ENCODE measurements around the gene AKT2. TPM values are rescaled to one million over a fixed set of nuclear protein-coding genes. Genes with fewer than 3 reads are reported as not detected.
A peak's percentile ranks its signal among the peaks of the same experiment; 100 is the strongest.
"Not testable (repeated sequence)": the region's sequence is repeated elsewhere in the genome, so short reads cannot be mapped to it uniquely, and the experiment has no call there.

Gene AKT2
- 100 to 1,000 TPM; 137 to 139 TPM for total RNA-seq

DNA sequence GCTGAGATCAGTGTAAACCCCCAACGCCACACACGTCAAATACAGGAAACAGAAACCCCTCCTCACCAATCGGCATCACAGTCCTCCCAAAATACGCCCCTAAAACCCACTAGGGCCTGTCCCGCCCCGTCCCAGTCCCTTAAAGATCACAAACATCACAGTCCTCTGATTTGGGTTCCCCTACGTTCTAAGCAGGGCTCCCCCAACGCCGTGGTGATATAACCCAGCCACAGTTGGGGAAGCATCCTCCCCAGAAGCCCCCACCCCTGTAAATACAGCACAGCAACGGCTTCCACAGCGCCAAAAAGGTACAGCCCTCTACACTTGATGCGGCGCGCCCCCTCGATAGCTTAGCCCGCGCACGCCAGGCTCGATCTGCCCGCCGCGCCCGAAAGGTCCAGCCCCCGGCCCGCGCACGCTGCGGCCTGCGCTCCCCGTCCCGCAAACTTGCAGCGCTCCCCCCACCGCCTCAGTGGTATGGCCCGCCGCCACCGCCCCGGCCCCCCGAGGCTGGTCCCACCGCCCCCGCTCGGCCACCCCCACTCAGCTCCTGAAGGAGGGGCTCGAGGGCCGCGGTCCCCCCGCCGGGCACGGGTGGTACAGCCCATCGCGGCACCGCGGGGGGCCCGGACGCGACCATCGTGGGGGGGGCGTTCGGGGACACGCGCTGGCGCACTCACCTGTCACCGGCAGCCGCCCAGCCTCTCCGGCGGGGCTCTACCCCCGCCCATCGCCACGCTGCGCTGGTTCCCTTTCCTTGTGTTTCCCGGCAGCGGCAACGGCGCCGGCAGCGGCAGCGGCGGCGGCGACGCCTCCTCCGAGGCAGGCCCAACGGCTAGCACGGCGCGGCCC, at the start of gene AKT2:
TSS of gene AKT2 (minus strand) at position 845 of the 852 bp plus-strand sequence. CDS start 20,078 bp downstream, outside the sequence.
- DNase-seq (peak; percentile 77), ATAC-seq (peak; percentile 63)
- Mint-ChIP-seq H3K9me3 (ENCODE audit: insufficient read depth) (no peaks in the 10 kb centered on the region), H3K36me3 (ENCODE audit: low read depth) (peaks cover 6% of the 10 kb centered on the region), H3K4me3 (peak within 1 kb of the TSS; percentile 89), H3K4me1 (ENCODE audit: low read depth) (peaks cover 52% of the 10 kb centered on the region), H3K27me3 (ENCODE audit: low read depth) (no peaks in the 10 kb centered on the region), H3K27ac (peak within 1 kb of the TSS; percentile 99)
- POLR2A ChIA-PET = interaction anchor here (0.5 to 1.5 kb wide), 4 partner anchors 9 to 723 kb away, joined by 3 to 4 read pairs (median 4); no protein-coding TSS in a partner anchor
- CTCF ChIA-PET = interaction anchor here (1.0 to 1.4 kb wide), 2 partner anchors 21 to 94 kb away, joined by 3 to 7 read pairs; no protein-coding TSS in a partner anchor

DNA sequence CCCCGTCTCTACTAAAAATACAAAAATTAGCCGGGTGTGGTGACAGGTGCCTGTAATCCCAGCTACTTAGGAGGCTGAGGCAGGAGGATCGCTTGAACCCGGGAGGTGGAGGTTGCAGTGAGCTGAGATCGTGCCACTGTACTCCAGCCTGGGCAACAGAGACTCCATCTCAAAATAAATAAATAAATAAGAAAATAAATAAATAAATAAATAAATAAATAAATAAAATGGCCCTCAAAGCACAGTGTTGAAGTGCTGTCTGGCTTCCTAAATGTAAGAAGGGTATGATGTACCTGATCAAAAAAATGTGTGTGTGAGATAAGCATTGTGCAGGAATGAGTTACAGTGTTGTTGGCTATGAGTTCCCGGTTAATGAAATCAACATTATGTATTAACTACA, 47.9 kb upstream of the AKT2 start:
- H3K27ac Mint-ChIP-seq; H3K27me3 Mint-ChIP-seq (ENCODE audit: low read depth); ATAC-seq; POLR2A ChIA-PET; DNase-seq; CTCF ChIA-PET; H3K4me1 Mint-ChIP-seq (ENCODE audit: low read depth); H3K4me3 Mint-ChIP-seq; H3K9me3 Mint-ChIP-seq (ENCODE audit: insufficient read depth): not testable (repeated sequence)
- peaks cover 45% of the 10 kb centered on the region for H3K36me3 Mint-ChIP-seq (ENCODE audit: low read depth)

DNA sequence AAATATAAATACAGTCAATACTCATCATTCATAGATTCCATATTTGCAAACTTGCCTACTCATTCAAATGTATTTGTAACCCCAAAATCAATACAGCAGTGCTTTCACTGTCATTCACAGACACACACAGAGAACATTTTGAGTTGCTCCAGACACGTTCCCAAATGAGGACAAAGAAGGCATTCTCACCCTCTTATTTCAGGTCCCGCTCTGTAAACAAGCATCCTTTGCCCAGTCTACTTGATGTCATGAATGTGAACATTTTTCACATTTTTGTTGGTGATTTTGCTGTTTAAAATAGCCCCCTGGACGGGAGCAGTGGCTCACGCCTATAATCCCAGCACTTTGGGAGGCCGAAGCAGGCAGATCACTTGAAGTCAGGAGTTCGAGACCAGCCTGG, 47.5 kb upstream of the AKT2 start:
- ChIA-PET CTCF (no interaction called here), POLR2A (no interaction called here)
- no peaks in the 10 kb centered on the region for H3K9me3 Mint-ChIP-seq (ENCODE audit: insufficient read depth)
- DNase-seq (no peak), ATAC-seq (no peak)
- no peaks in the 10 kb centered on the region for H3K27me3 Mint-ChIP-seq (ENCODE audit: low read depth)
- H3K27ac Mint-ChIP-seq = no peak overlapping the region
- no peaks in the 10 kb centered on the region for H3K4me1 Mint-ChIP-seq (ENCODE audit: low read depth)
- no peak overlapping the region for H3K4me3 Mint-ChIP-seq
- peaks cover 49% of the 10 kb centered on the region for H3K36me3 Mint-ChIP-seq (ENCODE audit: low read depth)

DNA sequence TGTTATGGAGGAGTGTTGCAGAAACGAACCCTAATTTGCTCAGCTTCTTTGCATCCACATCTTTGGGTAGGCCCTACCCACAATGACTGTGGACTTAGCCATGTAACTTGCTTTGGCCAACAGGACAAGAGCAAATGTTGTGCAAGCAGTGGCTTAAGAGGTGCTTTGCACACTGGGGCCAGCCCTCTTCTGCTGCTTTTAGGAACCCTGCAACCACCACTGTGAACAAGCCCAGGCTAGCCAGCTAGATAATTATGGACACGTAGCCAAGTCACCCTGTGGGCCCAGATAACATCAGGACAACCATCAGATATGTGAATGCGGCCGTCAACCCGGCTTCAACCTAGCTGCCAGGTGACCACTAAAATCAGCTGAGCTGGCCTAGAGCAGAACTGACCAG, 45.9 kb upstream of the AKT2 start:
- peak overlapping the region; percentile 22 for H3K27ac Mint-ChIP-seq
- no peak for ATAC-seq
- ChIA-PET CTCF (interaction anchor here (2.4 kb wide), 1 partner anchor 26 kb away, joined by 7 read pairs; no protein-coding TSS in a partner anchor), POLR2A (no interaction called here)
- no peaks in the 10 kb centered on the region for H3K27me3 Mint-ChIP-seq (ENCODE audit: low read depth)
- H3K9me3 Mint-ChIP-seq (ENCODE audit: insufficient read depth) = no peaks in the 10 kb centered on the region
- DNase-seq = no peak
- H3K4me3 Mint-ChIP-seq = no peak overlapping the region
- no peaks in the 10 kb centered on the region for H3K4me1 Mint-ChIP-seq (ENCODE audit: low read depth)
- H3K36me3 Mint-ChIP-seq (ENCODE audit: low read depth) = peaks cover 52% of the 10 kb centered on the region

DNA sequence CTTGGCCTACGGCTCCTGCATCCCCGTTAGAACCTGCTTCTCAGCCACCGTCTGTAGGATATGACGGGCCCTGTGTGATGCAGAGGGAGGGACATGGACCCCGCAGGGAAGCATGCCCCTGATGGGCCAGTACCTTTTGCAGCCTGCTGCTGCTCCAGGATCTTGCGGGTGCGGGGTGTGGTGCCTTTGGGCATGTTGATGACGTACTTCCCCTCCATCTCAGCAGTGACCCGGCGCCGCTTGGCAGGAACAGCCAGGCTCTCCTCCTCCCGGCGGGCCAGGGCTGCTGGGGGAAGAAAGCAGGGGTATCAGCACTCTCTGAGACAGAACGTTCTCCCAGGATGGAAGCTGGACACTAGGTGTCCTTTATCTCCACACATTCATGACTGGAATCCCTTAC, 41.1 kb upstream of the AKT2 start:
- CTCF ChIA-PET = no interaction called here
- H3K27me3 Mint-ChIP-seq (ENCODE audit: low read depth) = no peaks in the 10 kb centered on the region
- no peak for ATAC-seq
- POLR2A ChIA-PET = no interaction called here
- no peak overlapping the region for H3K27ac Mint-ChIP-seq
- peaks cover 57% of the 10 kb centered on the region for H3K36me3 Mint-ChIP-seq (ENCODE audit: low read depth)
- no peak overlapping the region for H3K4me3 Mint-ChIP-seq
- no peak for DNase-seq
- H3K4me1 Mint-ChIP-seq (ENCODE audit: low read depth) = no peaks in the 10 kb centered on the region
- H3K9me3 Mint-ChIP-seq (ENCODE audit: insufficient read depth) = no peaks in the 10 kb centered on the region

DNA sequence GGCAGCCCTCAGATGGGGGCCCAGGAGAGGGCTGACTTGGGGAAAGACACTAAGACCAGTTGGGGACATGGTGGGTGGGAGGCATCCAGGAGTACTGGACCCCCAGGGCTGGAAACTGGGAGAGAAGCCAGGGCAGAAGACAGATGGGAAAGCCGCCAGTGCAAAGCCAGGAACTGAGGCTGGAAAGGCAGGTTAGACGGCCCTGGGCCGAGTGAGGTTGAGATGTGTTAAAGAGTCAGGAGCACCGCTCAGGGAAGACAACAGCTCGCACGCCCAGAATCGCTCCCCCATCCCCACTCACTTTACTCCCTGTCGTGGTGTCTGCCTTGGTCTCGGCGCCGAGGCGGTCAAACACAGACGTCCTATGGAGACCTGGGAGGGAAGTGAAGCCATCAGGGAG, 38.6 kb upstream of the AKT2 start:
- DNase-seq (no peak), ATAC-seq (no peak)
- H3K9me3 Mint-ChIP-seq (ENCODE audit: insufficient read depth) = no peaks in the 10 kb centered on the region
- no peak overlapping the region for H3K4me3 Mint-ChIP-seq
- H3K36me3 Mint-ChIP-seq (ENCODE audit: low read depth) = peaks cover 55% of the 10 kb centered on the region
- H3K4me1 Mint-ChIP-seq (ENCODE audit: low read depth) = no peaks in the 10 kb centered on the region
- no peaks in the 10 kb centered on the region for H3K27me3 Mint-ChIP-seq (ENCODE audit: low read depth)
- CTCF ChIA-PET = no interaction called here
- POLR2A ChIA-PET = no interaction called here
- no peak overlapping the region for H3K27ac Mint-ChIP-seq

DNA sequence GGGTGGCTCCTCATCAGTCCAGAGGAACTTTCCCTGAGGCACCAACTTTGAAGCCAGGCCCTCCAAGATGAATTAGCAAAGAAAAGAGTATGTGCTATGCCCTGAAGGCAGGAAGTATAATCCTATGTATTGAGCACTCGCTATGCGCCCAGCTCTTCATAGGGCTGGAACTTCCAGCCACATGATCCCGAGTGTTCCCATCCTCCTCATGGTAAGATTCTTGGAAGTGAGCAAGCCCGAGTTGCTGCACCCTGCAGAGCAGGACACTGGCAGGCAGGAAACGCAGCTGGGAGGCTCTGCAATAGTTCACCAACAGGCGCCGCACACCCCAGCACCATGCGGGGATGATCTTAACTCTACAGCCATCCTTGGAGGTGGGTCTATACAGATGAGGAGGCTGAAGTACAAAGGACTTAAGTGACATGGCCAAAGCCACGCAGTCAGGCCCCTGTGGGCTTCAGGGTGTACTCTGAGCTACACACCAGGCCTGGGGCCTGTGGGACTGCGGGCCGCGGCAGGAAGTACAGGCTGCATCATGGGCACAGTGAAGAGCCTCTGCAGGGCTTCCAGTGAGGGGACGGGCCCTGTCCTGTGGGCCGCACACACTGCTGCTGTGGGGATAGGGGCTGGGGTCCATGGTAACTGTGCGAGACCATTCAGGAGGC, 37.9 kb upstream of the AKT2 start:
- DNase-seq = no peak
- H3K36me3 Mint-ChIP-seq (ENCODE audit: low read depth) = peaks cover 57% of the 10 kb centered on the region
- H3K27ac Mint-ChIP-seq = no peak overlapping the region
- ChIA-PET CTCF (no interaction called here), POLR2A (interaction anchor here (0.9 kb wide), 1 partner anchor 18 kb away, joined by 3 read pairs; no protein-coding TSS in a partner anchor)
- no peaks in the 10 kb centered on the region for H3K9me3 Mint-ChIP-seq (ENCODE audit: insufficient read depth)
- H3K4me1 Mint-ChIP-seq (ENCODE audit: low read depth) = no peaks in the 10 kb centered on the region
- no peak for ATAC-seq
- H3K4me3 Mint-ChIP-seq = no peak overlapping the region
- no peaks in the 10 kb centered on the region for H3K27me3 Mint-ChIP-seq (ENCODE audit: low read depth)

DNA sequence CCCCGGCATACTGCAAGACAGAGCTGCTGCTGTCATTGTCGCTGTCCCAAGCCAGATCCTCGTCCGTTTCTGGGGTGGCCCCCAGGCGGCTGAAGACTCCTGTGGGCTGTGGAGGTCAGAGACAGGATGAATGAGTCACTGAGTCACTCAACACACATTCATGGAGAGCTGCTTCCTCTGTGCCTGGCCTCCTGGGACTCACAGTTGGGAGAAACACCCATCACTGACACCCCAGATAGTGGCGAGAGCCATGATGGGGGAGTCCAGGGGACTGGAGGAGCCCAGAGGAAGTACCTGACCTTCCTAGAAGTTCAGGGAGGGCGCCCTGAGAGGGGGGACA, 37.1 kb upstream of the AKT2 start:
- Mint-ChIP-seq H3K9me3 (ENCODE audit: insufficient read depth) (no peaks in the 10 kb centered on the region), H3K4me3 (no peak overlapping the region), H3K4me1 (ENCODE audit: low read depth) (no peaks in the 10 kb centered on the region), H3K36me3 (ENCODE audit: low read depth) (peaks cover 51% of the 10 kb centered on the region), H3K27me3 (ENCODE audit: low read depth) (no peaks in the 10 kb centered on the region), H3K27ac (no peak overlapping the region)
- DNase-seq (no peak), ATAC-seq (no peak)
- POLR2A ChIA-PET = interaction anchor here (0.9 kb wide), 1 partner anchor 19 kb away, joined by 3 read pairs; no protein-coding TSS in a partner anchor
- CTCF ChIA-PET = no interaction called here

DNA sequence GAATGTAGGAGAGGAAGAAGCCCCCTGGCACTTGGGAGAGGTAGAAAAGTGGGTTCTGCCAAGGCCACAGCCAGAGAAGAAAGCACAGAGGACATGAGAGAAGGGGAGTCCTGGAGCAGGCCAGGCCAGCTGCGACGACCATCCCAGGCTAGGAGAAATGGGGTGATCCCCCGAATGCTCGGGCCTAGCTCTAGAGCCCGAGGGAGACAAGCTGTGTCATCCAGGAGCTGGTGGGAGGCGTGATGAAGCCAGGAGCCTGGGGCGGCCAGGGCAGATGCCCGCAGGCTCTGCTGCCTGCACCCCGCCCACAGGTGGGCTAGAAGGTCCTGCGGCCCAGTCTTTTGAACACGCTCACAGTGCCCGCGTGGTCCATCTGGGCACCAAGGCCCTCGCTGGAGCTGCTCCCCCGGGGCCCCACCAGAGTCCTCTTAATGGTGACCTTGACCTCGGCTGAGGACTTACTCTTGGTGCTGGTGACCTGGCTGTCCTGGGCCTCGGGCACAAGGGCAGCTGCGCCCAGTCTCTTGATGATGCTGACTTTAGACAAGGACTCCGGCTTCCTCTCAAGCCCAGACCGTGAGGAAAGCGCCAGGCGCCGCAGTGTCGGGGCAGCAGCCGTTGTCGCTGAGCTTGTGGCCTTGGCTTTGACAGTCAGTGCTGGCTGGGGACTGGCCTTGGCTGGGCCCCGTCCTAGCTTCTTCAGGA, 36.6 kb upstream of the AKT2 start:
- DNase-seq (no peak), ATAC-seq (no peak)
- Mint-ChIP-seq H3K36me3 (ENCODE audit: low read depth) (peaks cover 52% of the 10 kb centered on the region), H3K4me1 (ENCODE audit: low read depth) (no peaks in the 10 kb centered on the region), H3K27ac (no peak overlapping the region), H3K27me3 (ENCODE audit: low read depth) (no peaks in the 10 kb centered on the region), H3K4me3 (no peak overlapping the region), H3K9me3 (ENCODE audit: insufficient read depth) (no peaks in the 10 kb centered on the region)
- ChIA-PET POLR2A (no interaction called here), CTCF (no interaction called here)

DNA sequence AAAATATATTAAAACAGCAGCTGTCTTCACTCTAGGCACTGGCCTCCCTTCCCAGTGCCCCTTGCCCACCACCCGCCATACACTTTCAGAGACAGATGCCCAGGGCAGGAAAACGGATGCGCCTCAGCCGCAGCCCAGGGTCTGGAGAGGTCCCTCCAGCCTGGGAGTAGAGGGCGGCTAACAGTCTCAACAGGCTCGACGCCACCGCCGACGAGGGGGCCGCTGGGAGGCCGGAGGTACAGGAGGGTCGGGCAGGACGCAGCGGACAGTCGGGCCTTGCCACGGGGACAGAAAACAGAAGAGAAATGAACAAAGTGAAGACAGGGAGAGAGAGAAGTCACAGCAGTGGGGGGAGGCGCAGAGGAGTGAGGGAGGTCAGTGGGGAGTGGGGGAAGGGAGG, 35.9 kb upstream of the AKT2 start:
- Mint-ChIP-seq H3K27ac (no peak overlapping the region), H3K4me3 (no peak overlapping the region), H3K27me3 (ENCODE audit: low read depth) (no peaks in the 10 kb centered on the region), H3K9me3 (ENCODE audit: insufficient read depth) (no peaks in the 10 kb centered on the region), H3K4me1 (ENCODE audit: low read depth) (no peaks in the 10 kb centered on the region), H3K36me3 (ENCODE audit: low read depth) (peaks cover 49% of the 10 kb centered on the region)
- DNase-seq (no peak), ATAC-seq (no peak)
- ChIA-PET POLR2A (no interaction called here), CTCF (interaction anchor here (1.7 kb wide), 1 partner anchor 16 kb away, joined by 7 read pairs; no protein-coding TSS in a partner anchor)

DNA sequence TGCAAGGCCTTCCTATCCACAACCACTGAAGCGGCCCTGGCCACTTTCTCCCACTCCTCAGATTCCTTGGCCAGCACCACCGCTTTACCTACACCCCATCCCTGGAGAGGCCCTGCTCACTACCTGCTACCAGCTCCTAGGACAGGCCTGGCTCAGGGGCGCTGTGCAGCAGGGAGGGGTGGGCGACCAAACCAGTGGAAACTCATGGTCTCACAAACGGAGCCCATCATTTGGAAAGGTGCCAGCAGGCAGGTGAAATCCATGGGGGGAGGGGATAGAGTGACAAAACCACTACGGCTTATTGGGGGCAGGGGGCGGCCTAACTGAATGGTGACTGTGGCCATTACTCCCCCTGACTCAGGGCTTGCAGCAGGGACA, 35.4 kb upstream of the AKT2 start:
- no peak for ATAC-seq
- no peaks in the 10 kb centered on the region for H3K27me3 Mint-ChIP-seq (ENCODE audit: low read depth)
- POLR2A ChIA-PET = no interaction called here
- CTCF ChIA-PET = interaction anchor here (1.7 kb wide), 1 partner anchor 16 kb away, joined by 7 read pairs; no protein-coding TSS in a partner anchor
- DNase-seq = no peak
- no peak overlapping the region for H3K27ac Mint-ChIP-seq
- no peak overlapping the region for H3K4me3 Mint-ChIP-seq
- no peaks in the 10 kb centered on the region for H3K9me3 Mint-ChIP-seq (ENCODE audit: insufficient read depth)
- H3K36me3 Mint-ChIP-seq (ENCODE audit: low read depth) = peaks cover 46% of the 10 kb centered on the region
- H3K4me1 Mint-ChIP-seq (ENCODE audit: low read depth) = no peaks in the 10 kb centered on the region

DNA sequence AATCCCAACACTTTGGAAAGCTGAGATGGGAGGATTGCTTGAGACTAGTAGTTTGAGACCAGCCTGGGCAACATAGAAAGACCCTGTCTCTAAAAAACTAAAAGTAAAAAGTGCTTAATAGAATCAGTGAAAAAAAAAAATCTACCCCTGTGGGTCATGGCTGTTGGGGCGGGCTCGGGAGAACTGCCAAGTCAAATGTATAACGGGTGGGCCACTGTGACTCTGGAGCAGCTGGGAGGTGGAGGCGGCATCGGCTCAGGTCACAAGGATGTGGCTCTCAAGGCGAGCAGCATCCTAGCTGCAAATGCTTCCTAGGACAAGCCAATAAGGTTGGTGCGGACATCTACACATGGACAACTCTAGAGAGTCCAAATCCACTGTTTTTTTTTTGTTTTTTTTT, 32.2 kb upstream of the AKT2 start:
- H3K27ac Mint-ChIP-seq = no peak overlapping the region
- no peak for ATAC-seq
- no peak overlapping the region for H3K4me3 Mint-ChIP-seq
- no peaks in the 10 kb centered on the region for H3K9me3 Mint-ChIP-seq (ENCODE audit: insufficient read depth)
- CTCF ChIA-PET = no interaction called here
- POLR2A ChIA-PET = no interaction called here
- DNase-seq = no peak
- H3K36me3 Mint-ChIP-seq (ENCODE audit: low read depth) = peaks cover 25% of the 10 kb centered on the region
- peaks cover 9% of the 10 kb centered on the region for H3K4me1 Mint-ChIP-seq (ENCODE audit: low read depth)
- H3K27me3 Mint-ChIP-seq (ENCODE audit: low read depth) = no peaks in the 10 kb centered on the region
